ENCODE measurements around the gene CENPX. TPM values are rescaled to one million over a fixed set of nuclear protein-coding genes. Genes with fewer than 3 reads are reported as not detected.

CENPX gene
- total and polyA plus RNA-seq, 2 of the 13 experiments (the other 11 are each of a cell fraction or from before 2014, with no cell fraction given) = 92.7 to 170 TPM

DNA sequence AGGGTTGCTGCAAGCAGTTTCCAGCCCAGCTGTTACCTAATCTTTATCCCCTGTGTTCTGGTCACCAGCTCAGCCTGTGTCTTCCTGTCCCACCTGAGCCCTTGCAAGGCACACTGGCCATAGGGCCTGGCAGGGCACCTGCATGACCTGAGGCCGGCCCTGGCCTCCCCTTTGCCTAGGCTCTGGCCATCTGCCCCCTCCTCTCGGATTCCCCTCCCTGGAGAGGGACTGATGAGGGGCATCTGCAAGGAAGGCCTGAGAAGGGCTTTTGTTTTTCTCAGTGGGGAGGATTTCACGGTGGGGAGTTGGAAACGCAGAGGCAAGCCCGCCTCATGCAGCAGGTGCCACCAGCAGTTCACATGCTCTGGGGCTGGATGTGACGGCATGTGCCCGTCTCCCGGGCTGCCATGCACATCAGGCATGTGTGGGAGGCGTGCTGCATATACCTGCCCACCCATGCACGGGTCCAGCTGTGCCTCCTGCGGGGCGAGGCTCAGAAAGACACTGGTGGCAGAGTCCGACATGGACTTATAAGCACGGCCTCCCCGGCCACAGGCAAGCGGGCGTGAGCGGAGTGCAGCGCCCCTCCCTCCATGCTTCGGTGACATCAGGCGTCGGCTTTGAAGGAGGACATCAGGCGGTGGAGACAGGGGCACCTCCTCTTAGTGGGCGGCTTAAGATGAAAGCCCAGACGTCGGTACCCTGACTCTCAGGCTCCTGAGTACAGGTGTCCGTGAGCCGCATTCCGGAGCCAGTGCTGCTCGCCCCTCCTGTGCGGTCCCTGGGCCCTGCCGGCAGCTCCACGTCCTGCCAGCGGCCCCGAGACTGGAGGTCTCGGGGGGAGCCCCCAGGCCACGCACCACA, 28.7 kb downstream of the CENPX start (continued):
- TF ChIP-seq, protein P1, sequence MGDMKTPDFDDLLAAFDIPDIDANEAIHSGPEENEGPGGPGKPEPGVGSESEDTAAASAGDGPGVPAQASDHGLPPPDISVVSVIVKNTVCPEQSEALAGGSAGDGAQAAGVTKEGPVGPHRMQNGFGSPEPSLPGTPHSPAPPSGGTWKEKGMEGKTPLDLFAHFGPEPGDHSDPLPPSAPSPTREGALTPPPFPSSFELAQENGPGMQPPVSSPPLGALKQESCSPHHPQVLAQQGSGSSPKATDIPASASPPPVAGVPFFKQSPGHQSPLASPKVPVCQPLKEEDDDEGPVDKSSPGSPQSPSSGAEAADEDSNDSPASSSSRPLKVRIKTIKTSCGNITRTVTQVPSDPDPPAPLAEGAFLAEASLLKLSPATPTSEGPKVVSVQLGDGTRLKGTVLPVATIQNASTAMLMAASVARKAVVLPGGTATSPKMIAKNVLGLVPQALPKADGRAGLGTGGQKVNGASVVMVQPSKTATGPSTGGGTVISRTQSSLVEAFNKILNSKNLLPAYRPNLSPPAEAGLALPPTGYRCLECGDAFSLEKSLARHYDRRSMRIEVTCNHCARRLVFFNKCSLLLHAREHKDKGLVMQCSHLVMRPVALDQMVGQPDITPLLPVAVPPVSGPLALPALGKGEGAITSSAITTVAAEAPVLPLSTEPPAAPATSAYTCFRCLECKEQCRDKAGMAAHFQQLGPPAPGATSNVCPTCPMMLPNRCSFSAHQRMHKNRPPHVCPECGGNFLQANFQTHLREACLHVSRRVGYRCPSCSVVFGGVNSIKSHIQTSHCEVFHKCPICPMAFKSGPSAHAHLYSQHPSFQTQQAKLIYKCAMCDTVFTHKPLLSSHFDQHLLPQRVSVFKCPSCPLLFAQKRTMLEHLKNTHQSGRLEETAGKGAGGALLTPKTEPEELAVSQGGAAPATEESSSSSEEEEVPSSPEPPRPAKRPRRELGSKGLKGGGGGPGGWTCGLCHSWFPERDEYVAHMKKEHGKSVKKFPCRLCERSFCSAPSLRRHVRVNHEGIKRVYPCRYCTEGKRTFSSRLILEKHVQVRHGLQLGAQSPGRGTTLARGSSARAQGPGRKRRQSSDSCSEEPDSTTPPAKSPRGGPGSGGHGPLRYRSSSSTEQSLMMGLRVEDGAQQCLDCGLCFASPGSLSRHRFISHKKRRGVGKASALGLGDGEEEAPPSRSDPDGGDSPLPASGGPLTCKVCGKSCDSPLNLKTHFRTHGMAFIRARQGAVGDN (CRISPR knock-in tag; IDR thresholded peaks at IDR 0.05) = peak; percentile 88
- peak; percentile 20; the same call in 1 of the 2 replicates for TF ChIP-seq ZNF468 (CRISPR knock-in tag; IDR thresholded peaks at IDR 0.05)
- peak; percentile 77 for TF ChIP-seq ZSCAN30 (CRISPR knock-in tag; IDR thresholded peaks at IDR 0.05)
- peak; percentile 80 for TF ChIP-seq BRD4 (CRISPR knock-in tag; IDR thresholded peaks at IDR 0.05)
- no peak; the same call in 1 of the 2 replicates for TF ChIP-seq PCBP1 (IDR thresholded peaks at IDR 0.05; ENCODE audit: borderline replicate concordance, low read depth, low read length)
- no peak for TF ChIP-seq CREM (IDR thresholded peaks at IDR 0.05)
- no peak for TF ChIP-seq CREM (CRISPR knock-in tag; IDR thresholded peaks at IDR 0.05)
- no peak for TF ChIP-seq SCMH1 (CRISPR knock-in tag; IDR thresholded peaks at IDR 0.05; ENCODE audit: borderline replicate concordance)
- peak; percentile 88; the same call in 1 of the 2 replicates for TF ChIP-seq ZNF776 (CRISPR knock-in tag; IDR thresholded peaks at IDR 0.05)
- no peak for TF ChIP-seq ZSCAN12 (CRISPR knock-in tag; IDR thresholded peaks at IDR 0.05)
- peak; percentile 51; the same call in 1 of the 2 replicates for TF ChIP-seq ZNF446 (CRISPR knock-in tag; IDR thresholded peaks at IDR 0.05)
- TF ChIP-seq ZNF274 (CRISPR knock-in tag; IDR thresholded peaks at IDR 0.05) = no peak
- TF ChIP-seq DPF2 (CRISPR knock-in tag; IDR thresholded peaks at IDR 0.05; ENCODE audit: borderline replicate concordance, low read depth) = no peak
- peak; percentile 70 for TF ChIP-seq REPIN1 (CRISPR knock-in tag; IDR thresholded peaks at IDR 0.05; ENCODE audit: borderline replicate concordance, low read depth)
- TF ChIP-seq ZNF768 (CRISPR knock-in tag; IDR thresholded peaks at IDR 0.05) = no peak; the same call in 1 of the 2 replicates
- no peak for TF ChIP-seq ZNF253 (CRISPR knock-in tag; IDR thresholded peaks at IDR 0.05; ENCODE audit: borderline replicate concordance)
- TF ChIP-seq DNMT1 (CRISPR knock-in tag; IDR thresholded peaks at IDR 0.05) = peak; percentile 88
- TF ChIP-seq, protein P2, sequence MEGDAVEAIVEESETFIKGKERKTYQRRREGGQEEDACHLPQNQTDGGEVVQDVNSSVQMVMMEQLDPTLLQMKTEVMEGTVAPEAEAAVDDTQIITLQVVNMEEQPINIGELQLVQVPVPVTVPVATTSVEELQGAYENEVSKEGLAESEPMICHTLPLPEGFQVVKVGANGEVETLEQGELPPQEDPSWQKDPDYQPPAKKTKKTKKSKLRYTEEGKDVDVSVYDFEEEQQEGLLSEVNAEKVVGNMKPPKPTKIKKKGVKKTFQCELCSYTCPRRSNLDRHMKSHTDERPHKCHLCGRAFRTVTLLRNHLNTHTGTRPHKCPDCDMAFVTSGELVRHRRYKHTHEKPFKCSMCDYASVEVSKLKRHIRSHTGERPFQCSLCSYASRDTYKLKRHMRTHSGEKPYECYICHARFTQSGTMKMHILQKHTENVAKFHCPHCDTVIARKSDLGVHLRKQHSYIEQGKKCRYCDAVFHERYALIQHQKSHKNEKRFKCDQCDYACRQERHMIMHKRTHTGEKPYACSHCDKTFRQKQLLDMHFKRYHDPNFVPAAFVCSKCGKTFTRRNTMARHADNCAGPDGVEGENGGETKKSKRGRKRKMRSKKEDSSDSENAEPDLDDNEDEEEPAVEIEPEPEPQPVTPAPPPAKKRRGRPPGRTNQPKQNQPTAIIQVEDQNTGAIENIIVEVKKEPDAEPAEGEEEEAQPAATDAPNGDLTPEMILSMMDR (CRISPR knock-in tag; IDR thresholded peaks at IDR 0.05) = peak; percentile 54
- no peak for TF ChIP-seq CEBPB (IDR thresholded peaks at IDR 0.05; ENCODE audit: borderline replicate concordance, low read depth, low read length)
- no peak; the same call in 1 of the 2 replicates for TF ChIP-seq HNF4A (CRISPR knock-in tag; IDR thresholded peaks at IDR 0.05)
- no peak for TF ChIP-seq JUNB (CRISPR knock-in tag; IDR thresholded peaks at IDR 0.05; ENCODE audit: borderline replicate concordance)
- no peak; the same call in 1 of the 2 replicates for TF ChIP-seq KDM3A (CRISPR knock-in tag; IDR thresholded peaks at IDR 0.05; ENCODE audit: low read depth)
- TF ChIP-seq ZNF331 (CRISPR knock-in tag; IDR thresholded peaks at IDR 0.05) = 0 out of 2 replicates have a peak, but pooled peaks have one; percentile 44

Data from HepG2 (cell line).